Activated naive CD8-positive, alpha-beta T cell treated with anti-CD3 and anti-CD28 coated beads, Interleukin-2, amount 10 ng/mL, durations not matched to agents 7 days and 5 days (primary cell): ENCODE data around the gene CCNY. TPM values are rescaled to one million over a fixed set of nuclear protein-coding genes. Genes with fewer than 3 reads are reported as not detected.
"Not testable (repeated sequence)": the region's sequence is repeated elsewhere in the genome, so short reads cannot be mapped to it uniquely, and the experiment has no call there.

ENCODE experiments used
- ATAC-seq: fragments of 150-1000 bp; cut with Tn5 transposase; one replicate; pipeline ENCODE4 v1.10.0; 2021; ENCODE audit warnings: low read depth, moderate library complexity
- POLR2A ChIA-PET: fragments of 350-600 bp; sonication (Branson Sonifier 250); formaldehyde crosslinking; loops from one replicate; lab custom pipeline; 2021; ENCODE audit warnings: antibody characterized with exemption; lab: Charles Lee
- DNase-seq: peaks from one replicate; pipeline ENCODE4 v3.0.0; 2021
- H3K27ac Mint-ChIP-seq: one replicate; pipeline ENCODE4 v1.8.0; 2022; ENCODE audit warnings: mild to moderate bottlenecking, mixed read lengths
- H3K27me3 Mint-ChIP-seq: one replicate; pipeline ENCODE4 v1.8.0; 2022; ENCODE audit warnings: mild to moderate bottlenecking, moderate library complexity, mixed read lengths
- H3K36me3 Mint-ChIP-seq: one replicate; pipeline ENCODE4 v1.8.0; 2021; ENCODE audit warnings: mild to moderate bottlenecking, mixed read lengths
- H3K4me1 Mint-ChIP-seq: one replicate; pipeline ENCODE4 v1.8.0; 2021; ENCODE audit warnings: mixed read lengths
- H3K4me3 Mint-ChIP-seq: one replicate; pipeline ENCODE4 v1.8.0; 2022; ENCODE audit warnings: mild to moderate bottlenecking, moderate library complexity, mixed read lengths
- H3K9me3 Mint-ChIP-seq: one replicate; pipeline ENCODE4 v1.8.0; 2021; ENCODE audit warnings: mixed read lengths
- total RNA-seq, 2 experiments: library from RNA; stranded (reverse); gene quantifications; one replicate each; pipeline ENCODE4 v1.2.3, GENCODE V29; 2021

Gene CCNY
- total RNA-seq, 2 experiments from 2014 or later = 66.6 to 72.2 TPM

- Mint-ChIP-seq H3K27ac (no peak overlapping the region), H3K4me3 (no peak overlapping the region), H3K9me3 (no peaks in the 10 kb centered on the region), H3K27me3 (no peaks in the 10 kb centered on the region), H3K36me3 (peaks cover 3% of the 10 kb centered on the region), H3K4me1 (peaks cover 15% of the 10 kb centered on the region)
- DNase-seq = no peak
- POLR2A ChIA-PET = no interaction called here
- no peak for ATAC-seq
These were observed 79.2 kb downstream of the CCNY start for GRCh38 chr10:35415505-35415904.

GRCh38 chr10:35416619-35417312, 80.5 kb downstream of the CCNY start:
- Mint-ChIP-seq H3K36me3 (no peaks in the 10 kb centered on the region), H3K27me3 (no peaks in the 10 kb centered on the region), H3K4me3 (no peak overlapping the region), H3K4me1 (peaks cover 13% of the 10 kb centered on the region), H3K9me3 (no peaks in the 10 kb centered on the region), H3K27ac (no peak overlapping the region)
- ATAC-seq (no peak), DNase-seq (no peak)
- POLR2A ChIA-PET = no interaction called here

GRCh38 chr10:35417313-35417625, 81.0 kb downstream of the CCNY start:
- no peaks in the 10 kb centered on the region for H3K27me3 Mint-ChIP-seq
- no peak for DNase-seq
- peaks cover 15% of the 10 kb centered on the region for H3K4me1 Mint-ChIP-seq
- ATAC-seq = no peak
- H3K9me3 Mint-ChIP-seq = no peaks in the 10 kb centered on the region
- H3K27ac Mint-ChIP-seq = no peak overlapping the region
- no peaks in the 10 kb centered on the region for H3K36me3 Mint-ChIP-seq
- H3K4me3 Mint-ChIP-seq = no peak overlapping the region
- POLR2A ChIA-PET = no interaction called here

- ATAC-seq = no peak
- Mint-ChIP-seq H3K4me3 (no peak overlapping the region), H3K9me3 (no peaks in the 10 kb centered on the region), H3K27me3 (no peaks in the 10 kb centered on the region), H3K27ac (no peak overlapping the region), H3K4me1 (peaks cover 16% of the 10 kb centered on the region), H3K36me3 (no peaks in the 10 kb centered on the region)
- POLR2A ChIA-PET = no interaction called here
- no peak for DNase-seq
These were observed 81.5 kb downstream of the CCNY start for GRCh38 chr10:35417795-35418194.

GRCh38 chr10:35418580-35418979, 82.3 kb downstream of the CCNY start:
- H3K4me1 Mint-ChIP-seq = peaks cover 16% of the 10 kb centered on the region
- H3K27me3 Mint-ChIP-seq, H3K27ac Mint-ChIP-seq, H3K4me3 Mint-ChIP-seq, DNase-seq, ATAC-seq, H3K36me3 Mint-ChIP-seq, POLR2A ChIA-PET, H3K9me3 Mint-ChIP-seq: not testable (repeated sequence)

GRCh38 chr10:35420044-35420443, 83.7 kb downstream of the CCNY start:
- DNase-seq = no peak
- ATAC-seq = no peak
- Mint-ChIP-seq H3K27me3 (no peaks in the 10 kb centered on the region), H3K4me1 (peaks cover 9% of the 10 kb centered on the region), H3K4me3 (no peak overlapping the region), H3K9me3 (no peaks in the 10 kb centered on the region), H3K27ac (no peak overlapping the region), H3K36me3 (no peaks in the 10 kb centered on the region)
- POLR2A ChIA-PET = no interaction called here

- no peak overlapping the region for H3K27ac Mint-ChIP-seq
- peaks cover 9% of the 10 kb centered on the region for H3K4me1 Mint-ChIP-seq
- no peak for DNase-seq
- H3K36me3 Mint-ChIP-seq = peaks cover under 1% of the 10 kb centered on the region
- POLR2A ChIA-PET = no interaction called here
- no peaks in the 10 kb centered on the region for H3K9me3 Mint-ChIP-seq
- H3K27me3 Mint-ChIP-seq = no peaks in the 10 kb centered on the region
- H3K4me3 Mint-ChIP-seq = no peak overlapping the region
- ATAC-seq = no peak
These were observed 84.7 kb downstream of the CCNY start for GRCh38 chr10:35420827-35421552.

GRCh38 chr10:35421553-35422178, 85.4 kb downstream of the CCNY start:
- no peak overlapping the region for H3K4me3 Mint-ChIP-seq
- peaks cover 2% of the 10 kb centered on the region for H3K36me3 Mint-ChIP-seq
- H3K9me3 Mint-ChIP-seq = no peaks in the 10 kb centered on the region
- peaks cover 9% of the 10 kb centered on the region for H3K4me1 Mint-ChIP-seq
- POLR2A ChIA-PET = no interaction called here
- no peak overlapping the region for H3K27ac Mint-ChIP-seq
- DNase-seq (no peak), ATAC-seq (no peak)
- no peaks in the 10 kb centered on the region for H3K27me3 Mint-ChIP-seq

GRCh38 chr10:35422228-35422627, 85.9 kb downstream of the CCNY start:
- H3K9me3 Mint-ChIP-seq = no peaks in the 10 kb centered on the region
- POLR2A ChIA-PET = no interaction called here
- no peak overlapping the region for H3K4me3 Mint-ChIP-seq
- H3K27ac Mint-ChIP-seq = no peak overlapping the region
- ATAC-seq (no peak), DNase-seq (no peak)
- no peaks in the 10 kb centered on the region for H3K27me3 Mint-ChIP-seq
- peaks cover 2% of the 10 kb centered on the region for H3K36me3 Mint-ChIP-seq
- peaks cover 10% of the 10 kb centered on the region for H3K4me1 Mint-ChIP-seq

- ATAC-seq (no peak), DNase-seq (no peak)
- Mint-ChIP-seq H3K27ac (no peak overlapping the region), H3K27me3 (no peaks in the 10 kb centered on the region), H3K9me3 (peaks cover 2% of the 10 kb centered on the region), H3K4me3 (no peak overlapping the region), H3K36me3 (peaks cover 9% of the 10 kb centered on the region), H3K4me1 (peaks cover 18% of the 10 kb centered on the region)
- POLR2A ChIA-PET = no interaction called here
These were observed 87.4 kb downstream of the CCNY start for GRCh38 chr10:35423505-35424306.

- H3K27ac Mint-ChIP-seq = no peak overlapping the region
- peaks cover 2% of the 10 kb centered on the region for H3K9me3 Mint-ChIP-seq
- POLR2A ChIA-PET = no interaction called here
- H3K4me1 Mint-ChIP-seq = peaks cover 16% of the 10 kb centered on the region
- H3K27me3 Mint-ChIP-seq = no peaks in the 10 kb centered on the region
- ATAC-seq (no peak), DNase-seq (no peak)
- H3K4me3 Mint-ChIP-seq = no peak overlapping the region
- peaks cover 9% of the 10 kb centered on the region for H3K36me3 Mint-ChIP-seq
These were observed 88.5 kb downstream of the CCNY start for GRCh38 chr10:35424680-35425285.

- Mint-ChIP-seq H3K4me1 (peaks cover 16% of the 10 kb centered on the region), H3K36me3 (peaks cover 9% of the 10 kb centered on the region), H3K27me3 (no peaks in the 10 kb centered on the region), H3K4me3 (no peak overlapping the region), H3K27ac (no peak overlapping the region), H3K9me3 (peaks cover 2% of the 10 kb centered on the region)
- POLR2A ChIA-PET = no interaction called here
- no peak for ATAC-seq
- DNase-seq = no peak
These were observed 89.3 kb downstream of the CCNY start for GRCh38 chr10:35425595-35425994.

- POLR2A ChIA-PET = no interaction called here
- Mint-ChIP-seq H3K9me3 (peaks cover 2% of the 10 kb centered on the region), H3K27ac (no peak overlapping the region), H3K27me3 (no peaks in the 10 kb centered on the region), H3K4me1 (peaks cover 19% of the 10 kb centered on the region), H3K36me3 (peaks cover 12% of the 10 kb centered on the region), H3K4me3 (no peak overlapping the region)
- no peak for ATAC-seq
- no peak for DNase-seq
These were observed 90.3 kb downstream of the CCNY start for GRCh38 chr10:35426657-35427056.
